K562 (cell line): ENCODE data around the gene IL2RG. TPM values are rescaled to one million over a fixed set of nuclear protein-coding genes. Genes with fewer than 3 reads are reported as not detected.
A peak's percentile ranks its signal among the peaks of the same experiment; 100 is the strongest.

Source experiments
- MEIS2 ChIP-seq: fragments of 450-650 bp; IDR thresholded peaks from 2 replicates; pipeline ENCODE4 v1.6.1; 2014; ENCODE audit warnings: mild to moderate bottlenecking; ENCODE audit not compliant: partially characterized antibody
- MGA ChIP-seq: fragments of 450-650 bp; IDR thresholded peaks from 2 replicates; pipeline ENCODE4 v1.6.1; 2016; ENCODE audit warnings: mild to moderate bottlenecking, moderate library complexity
- PKNOX1 ChIP-seq: fragments of 450-650 bp; IDR thresholded peaks from 2 replicates; pipeline ENCODE4 v1.6.1; 2016
- RHOXF2B ChIP-seq: fragments of 250-450 bp; sonication (Bioruptor Pico); conservative IDR thresholded peaks from 2 replicates; pipeline ENCODE4 v1.5.1; 2021
- TBP ChIP-seq: optimal IDR thresholded peaks from 2 replicates; pipeline ENCODE3; 2011; ENCODE audit warnings: low read depth, low read length, improper control_type of control experiment
- ZBTB17 ChIP-seq: fragments of 450-650 bp; formaldehyde crosslinking; IDR thresholded peaks from 2 replicates; pipeline ENCODE4 v1.4.0; 2020; ENCODE audit warnings: mild to moderate bottlenecking
- polyA plus RNA-seq, 8 experiments: library from polyadenylated mRNA; depleted of rRNA in 4 of 8; stranded (reverse) in 5 of 8; unstranded in 3 of 8; fragments of >200 nt; fragmentation: Nextera tagmentation in 2 of 8; fragmentation: Illumina TruSeq in 1 of 8; extraction: Ambion mirVana in 2 of 8; extraction: Trizol in 1 of 8; gene quantifications; 2 replicates each; pipeline versions ENCODE4 v1.2.1 to v1.2.3, GENCODE V29; 2011 to 2014; ENCODE audit warnings: inconsistent platforms in 1 of 8, missing spikeins in 1 of 8
- total RNA-seq, 7 experiments: library from RNA; depleted of rRNA in 6 of 7; stranded (reverse); fragments of >200 nt in 6 of 7; fragmentation: Illumina TruSeq in 2 of 7; extraction: Trizol in 2 of 7; gene quantifications; 2 replicates each; pipeline versions ENCODE4 v1.2.1 to v1.2.3, GENCODE V29; 2011 to 2021; ENCODE audit warnings: low replicate concordance in 1 of 7
- TF ChIP-seq, protein P1 (sequence below): fragments of 250-450 bp; sonication (Bioruptor Pico); IDR thresholded peaks from 2 replicates; pipeline ENCODE4 v1.9.0; 2021; ENCODE audit warnings: mild to moderate bottlenecking, inconsistent platforms

IL2RG gene
- total and polyA plus RNA-seq, 9 of the 15 experiments (the other 6 are each of a cell fraction or from before 2014, with no cell fraction given): 5.5 to 55.4 (median 19.7) TPM

- TF ChIP-seq MGA (no peak), PKNOX1 (peak; percentile 44; the same call in 1 of the 2 replicates), MEIS2 (peak; percentile 75), ZBTB17 (CRISPR knock-in tag) (no peak), TBP (no peak), RHOXF2B (no peak)
- TF ChIP-seq, protein P1, sequence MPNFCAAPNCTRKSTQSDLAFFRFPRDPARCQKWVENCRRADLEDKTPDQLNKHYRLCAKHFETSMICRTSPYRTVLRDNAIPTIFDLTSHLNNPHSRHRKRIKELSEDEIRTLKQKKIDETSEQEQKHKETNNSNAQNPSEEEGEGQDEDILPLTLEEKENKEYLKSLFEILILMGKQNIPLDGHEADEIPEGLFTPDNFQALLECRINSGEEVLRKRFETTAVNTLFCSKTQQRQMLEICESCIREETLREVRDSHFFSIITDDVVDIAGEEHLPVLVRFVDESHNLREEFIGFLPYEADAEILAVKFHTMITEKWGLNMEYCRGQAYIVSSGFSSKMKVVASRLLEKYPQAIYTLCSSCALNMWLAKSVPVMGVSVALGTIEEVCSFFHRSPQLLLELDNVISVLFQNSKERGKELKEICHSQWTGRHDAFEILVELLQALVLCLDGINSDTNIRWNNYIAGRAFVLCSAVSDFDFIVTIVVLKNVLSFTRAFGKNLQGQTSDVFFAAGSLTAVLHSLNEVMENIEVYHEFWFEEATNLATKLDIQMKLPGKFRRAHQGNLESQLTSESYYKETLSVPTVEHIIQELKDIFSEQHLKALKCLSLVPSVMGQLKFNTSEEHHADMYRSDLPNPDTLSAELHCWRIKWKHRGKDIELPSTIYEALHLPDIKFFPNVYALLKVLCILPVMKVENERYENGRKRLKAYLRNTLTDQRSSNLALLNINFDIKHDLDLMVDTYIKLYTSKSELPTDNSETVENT (CRISPR knock-in tag): no peak
Measured at GRCh38 chrX:71081330-71082123, 29.9 kb downstream of the IL2RG start (continued).
